Parathyroid adenoma (tissue), 2 donors: Measurements from ENCODE around the gene ADAM23.

ENCODE experiments used
- H2AFZ ChIP-seq: fragments of 300-600 bp; sonication (generic); one replicate; pipeline ENCODE4 v1.7.0; 2017; ENCODE audit warnings: antibody characterized with exemption, mild to moderate bottlenecking
- H3K27ac ChIP-seq: fragments of 300-600 bp; sonication (generic); one replicate; pipeline ENCODE4 v1.7.0; 2017
- H3K27me3 ChIP-seq: fragments of 300-600 bp; sonication (generic); one replicate; pipeline ENCODE4 v1.7.0; 2017; ENCODE audit warnings: low read length; ENCODE audit not compliant: control insufficient read depth, insufficient read depth
- H3K36me3 ChIP-seq: fragments of 300-600 bp; sonication (generic); one replicate; pipeline ENCODE4 v1.7.0; 2017; ENCODE audit warnings: low read length; ENCODE audit not compliant: control insufficient read depth, insufficient read depth
- H3K4me1 ChIP-seq: fragments of 300-600 bp; sonication (generic); one replicate; pipeline ENCODE4 v1.7.0; 2017; ENCODE audit warnings: control low read depth
- H3K4me2 ChIP-seq: fragments of 300-600 bp; sonication (generic); one replicate; pipeline ENCODE4 v1.7.0; 2017; ENCODE audit warnings: low read length
- H3K4me3 ChIP-seq: fragments of 300-600 bp; sonication (generic); one replicate; pipeline ENCODE4 v1.7.0; 2017; ENCODE audit warnings: low read depth, low read length
- H3K79me2 ChIP-seq: fragments of 300-600 bp; sonication (generic); one replicate; pipeline ENCODE4 v1.7.0; 2017; ENCODE audit warnings: control low read depth
- H3K9ac ChIP-seq: fragments of 300-600 bp; sonication (generic); one replicate; pipeline ENCODE4 v1.7.0; 2017; ENCODE audit warnings: mild to moderate bottlenecking
- H3K9me3 ChIP-seq: fragments of 300-600 bp; sonication (generic); one replicate; pipeline ENCODE4 v1.7.0; 2017; ENCODE audit warnings: low read length; ENCODE audit not compliant: control insufficient read depth
- TF ChIP-seq, protein P1 (sequence below): fragments of 300-600 bp; sonication (generic); IDR thresholded peaks from one replicate; pipeline ENCODE4 v1.7.0; 2017; ENCODE audit warnings: antibody characterized with exemption, mild to moderate bottlenecking
- donor health status: primary hyperparathyroidism.

The ADAM23 gene

DNA sequence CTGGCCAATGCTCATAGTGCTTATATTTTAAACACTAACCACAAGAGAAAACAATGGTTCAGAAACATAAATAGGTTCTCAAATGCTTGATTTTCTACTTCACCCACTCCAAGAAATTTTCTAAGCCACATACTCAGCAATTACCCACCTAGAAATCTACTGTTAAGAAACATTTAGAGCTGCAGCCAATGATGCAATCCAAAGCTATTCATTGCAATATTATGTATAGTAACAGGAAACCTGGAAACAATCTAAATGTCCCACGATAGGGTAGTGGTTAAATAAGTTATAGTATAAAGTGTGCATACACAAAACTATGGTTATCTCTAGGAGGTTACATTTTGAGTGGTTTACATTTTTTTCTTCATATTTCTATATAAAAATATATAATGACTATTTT, 204.7 kb downstream of the ADAM23 start:
- Histone ChIP-seq H3K27ac (no peak overlapping the region), H3K9ac (no peak overlapping the region), H3K4me2 (no peak overlapping the region), H3K27me3 (no peaks in the 10 kb centered on the region), H3K36me3 (no peaks in the 10 kb centered on the region), H3K4me1 (no peaks in the 10 kb centered on the region), H3K9me3 (no peaks in the 10 kb centered on the region), H3K79me2 (no peaks in the 10 kb centered on the region), H3K4me3 (no peak overlapping the region), H2AFZ (no peak overlapping the region)
- TF ChIP-seq, protein P1, sequence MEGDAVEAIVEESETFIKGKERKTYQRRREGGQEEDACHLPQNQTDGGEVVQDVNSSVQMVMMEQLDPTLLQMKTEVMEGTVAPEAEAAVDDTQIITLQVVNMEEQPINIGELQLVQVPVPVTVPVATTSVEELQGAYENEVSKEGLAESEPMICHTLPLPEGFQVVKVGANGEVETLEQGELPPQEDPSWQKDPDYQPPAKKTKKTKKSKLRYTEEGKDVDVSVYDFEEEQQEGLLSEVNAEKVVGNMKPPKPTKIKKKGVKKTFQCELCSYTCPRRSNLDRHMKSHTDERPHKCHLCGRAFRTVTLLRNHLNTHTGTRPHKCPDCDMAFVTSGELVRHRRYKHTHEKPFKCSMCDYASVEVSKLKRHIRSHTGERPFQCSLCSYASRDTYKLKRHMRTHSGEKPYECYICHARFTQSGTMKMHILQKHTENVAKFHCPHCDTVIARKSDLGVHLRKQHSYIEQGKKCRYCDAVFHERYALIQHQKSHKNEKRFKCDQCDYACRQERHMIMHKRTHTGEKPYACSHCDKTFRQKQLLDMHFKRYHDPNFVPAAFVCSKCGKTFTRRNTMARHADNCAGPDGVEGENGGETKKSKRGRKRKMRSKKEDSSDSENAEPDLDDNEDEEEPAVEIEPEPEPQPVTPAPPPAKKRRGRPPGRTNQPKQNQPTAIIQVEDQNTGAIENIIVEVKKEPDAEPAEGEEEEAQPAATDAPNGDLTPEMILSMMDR = no peak

DNA sequence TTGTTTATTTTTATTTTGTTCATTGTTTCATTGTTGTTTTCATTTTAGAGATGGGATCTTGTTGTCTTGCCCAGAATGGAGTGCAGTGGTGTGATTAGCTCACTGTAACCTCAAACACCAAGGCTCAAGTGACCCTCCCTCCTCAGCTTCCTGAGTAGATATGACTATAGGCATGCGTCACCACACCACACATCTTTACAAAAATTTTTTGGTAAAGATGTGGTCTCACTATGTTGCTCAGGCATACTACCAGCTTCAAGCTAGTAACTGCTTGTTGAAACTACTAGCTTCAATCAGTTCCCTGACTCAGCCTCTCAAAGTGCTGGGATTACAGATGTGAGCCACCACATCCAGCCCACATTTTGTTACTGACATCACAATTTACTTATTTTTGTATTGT, 213.8 kb downstream of the ADAM23 start:
- Histone ChIP-seq H3K27me3 (no peaks in the 10 kb centered on the region), H3K9ac (no peak overlapping the region), H3K4me3 (no peak overlapping the region), H3K27ac (no peak overlapping the region), H3K4me1 (no peaks in the 10 kb centered on the region), H3K4me2 (no peak overlapping the region), H3K36me3 (no peaks in the 10 kb centered on the region), H2AFZ (no peak overlapping the region), H3K9me3 (no peaks in the 10 kb centered on the region), H3K79me2 (no peaks in the 10 kb centered on the region)
- TF ChIP-seq, protein P1 = no peak

DNA sequence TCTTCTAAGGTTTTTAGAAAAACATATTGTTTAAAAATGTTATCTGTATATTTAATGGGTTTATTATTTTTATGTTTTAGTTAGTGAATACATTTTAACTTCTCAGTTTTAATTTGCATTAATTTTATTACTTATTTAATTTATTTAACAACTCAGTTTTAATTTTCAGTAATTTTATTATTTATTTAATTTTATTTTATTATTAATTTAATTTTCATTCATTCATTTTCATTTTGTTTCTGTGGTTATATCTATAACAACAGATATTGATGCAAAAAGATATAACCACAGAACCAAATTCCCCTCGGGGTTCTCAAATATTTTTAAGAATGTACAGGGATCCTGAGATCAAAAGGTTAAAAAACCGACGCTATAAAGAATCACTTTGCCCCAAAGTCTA, 221.9 kb downstream of the ADAM23 start:
- no peak overlapping the region for H3K4me2 ChIP-seq
- no peak overlapping the region for H3K4me3 ChIP-seq
- TF ChIP-seq, protein P1 = no peak
- H3K4me1 ChIP-seq = no peaks in the 10 kb centered on the region
- H3K36me3 ChIP-seq = no peaks in the 10 kb centered on the region
- no peak overlapping the region for H2AFZ ChIP-seq
- H3K9me3 ChIP-seq = no peaks in the 10 kb centered on the region
- no peak overlapping the region for H3K27ac ChIP-seq
- no peak overlapping the region for H3K9ac ChIP-seq
- H3K27me3 ChIP-seq = no peaks in the 10 kb centered on the region
- no peaks in the 10 kb centered on the region for H3K79me2 ChIP-seq
